Cerebellar nuclear complex (tissue), 1 donor: Measurements from ENCODE around the gene RAB10.
"Not testable (repeated sequence)": the region's sequence is repeated elsewhere in the genome, so short reads cannot be mapped to it uniquely, and the experiment has no call there.

Experiments used
- DNase-seq, 2 experiments: peaks; one replicate each; lab custom pipeline; 2025; lab: John Stamatoyannopoulos, UW

The RAB10 gene

GRCh38 chr2:26033818-26034636 lies at the start of gene RAB10:
TSS of gene RAB10 (plus strand) at chr2:26034084. CDS start at chr2:26034609, 525 bp downstream.
- DNase-seq, result peak; percentile 78 to 92

- DNase-seq, result no peak
These were observed 45.8 kb upstream of the RAB10 start for GRCh38 chr2:25988134-25988533.

GRCh38 chr2:25989154-25989553 lies 44.7 kb upstream of the RAB10 start:
- no peak for DNase-seq

GRCh38 chr2:25991965-25992364 lies 41.9 kb upstream of the RAB10 start:
- DNase-seq, result no peak

- no peak for DNase-seq
These were observed 41.3 kb upstream of the RAB10 start for GRCh38 chr2:25992556-25992955.

- no peak for DNase-seq
These were observed 40.8 kb upstream of the RAB10 start for GRCh38 chr2:25993049-25993448.

GRCh38 chr2:25994509-25994908 lies 39.4 kb upstream of the RAB10 start:
- no peak for DNase-seq

- DNase-seq, result no peak
These were observed 37.0 kb upstream of the RAB10 start for GRCh38 chr2:25996844-25997243.

GRCh38 chr2:25998816-25999383 lies 35.0 kb upstream of the RAB10 start:
- not testable (repeated sequence) for DNase-seq

- not testable (repeated sequence) for DNase-seq
These were observed 34.5 kb upstream of the RAB10 start for GRCh38 chr2:25999406-25999805.

- DNase-seq, result no peak
These were observed 33.3 kb upstream of the RAB10 start for GRCh38 chr2:26000561-26001082.

- peak in 1 of 2 experiments; percentile 82 for DNase-seq
These were observed 32.0 kb upstream of the RAB10 start for GRCh38 chr2:26001743-26002351.

GRCh38 chr2:26002632-26003310 lies 31.1 kb upstream of the RAB10 start:
- no peak for DNase-seq

GRCh38 chr2:26008095-26008494 lies 25.8 kb upstream of the RAB10 start:
- DNase-seq, result no peak

- DNase-seq, result no peak
These were observed 24.9 kb upstream of the RAB10 start for GRCh38 chr2:26008851-26009566.

- no peak for DNase-seq
These were observed 24.3 kb upstream of the RAB10 start for GRCh38 chr2:26009567-26009963.

- DNase-seq, result no peak
These were observed 22.9 kb upstream of the RAB10 start for GRCh38 chr2:26010943-26011342.

- no peak for DNase-seq
These were observed 22.3 kb upstream of the RAB10 start for GRCh38 chr2:26011609-26011989.

- no peak for DNase-seq
These were observed 21.7 kb upstream of the RAB10 start for GRCh38 chr2:26011990-26012856.

- no peak for DNase-seq
These were observed 20.2 kb upstream of the RAB10 start for GRCh38 chr2:26013668-26014067.
